Lower lobe of right lung (tissue), 2 donors: ENCODE measurements around the gene ZNF593OS. TPM values are rescaled to one million over a fixed set of nuclear protein-coding genes. Genes with fewer than 3 reads are reported as not detected.

Experiments
- ATAC-seq, 2 donors: fragments of 200-7000 bp; cut with Tn5 transposase; one replicate each; pipeline ENCODE4 v1.9.1; 2020 to 2022; ENCODE audit warnings: mild to moderate bottlenecking in 2 of 2, moderate library complexity in 2 of 2
- DNase-seq: peaks from one replicate; pipeline ENCODE4 v3.0.0-alpha.2; 2020
- H3K27ac ChIP-seq: fragments of 200-600 bp; one replicate; pipeline ENCODE4 v1.8.0; 2022
- H3K27me3 ChIP-seq: fragments of 200-600 bp; one replicate; pipeline ENCODE4 v1.8.0; 2022; ENCODE audit warnings: low read depth
- H3K36me3 ChIP-seq: fragments of 200-600 bp; one replicate; pipeline ENCODE4 v1.8.0; 2022; ENCODE audit warnings: mild to moderate bottlenecking
- H3K4me1 ChIP-seq: fragments of 200-600 bp; one replicate; pipeline ENCODE4 v1.8.0; 2022
- H3K4me3 ChIP-seq: fragments of 200-600 bp; one replicate; pipeline ENCODE4 v1.8.0; 2022; ENCODE audit warnings: mild to moderate bottlenecking
- H3K9me3 ChIP-seq: fragments of 200-600 bp; one replicate; pipeline ENCODE4 v1.8.0; 2022
- CTCF ChIP-seq: fragments of 200-600 bp; IDR thresholded peaks from one replicate; pipeline ENCODE4 v1.8.0; 2022; ENCODE audit warnings: antibody characterized with exemption, mild to moderate bottlenecking
- intact Hi-C: fragments of 100-400 bp; cut with DNase I; formaldehyde crosslinking; loops from one replicate; pipeline ENCODE4 v1.11.0; 2022
- total RNA-seq: library from RNA; stranded (reverse); fragmentation: NEBNext Ultra II Directional; extraction: Animal tissue kit (Norgen Biotek cat#: 25700); gene quantifications from one replicate; pipeline ENCODE4 v1.2.1, GENCODE V29; 2021
- donor health status: DM: no; HTN: yes; CAD: no; lungs with severe emphysema.

Gene ZNF593OS
- total RNA-seq, 1 donor from 2014 or later, result not detected

- peaks cover 42% of the 10 kb centered on the region for H3K27me3 ChIP-seq
- no peak for ATAC-seq
- peaks cover 28% of the 10 kb centered on the region for H3K4me1 ChIP-seq
- peak overlapping the region; percentile 41 for H3K27ac ChIP-seq
- no peaks in the 10 kb centered on the region for H3K36me3 ChIP-seq
- H3K4me3 ChIP-seq, result peak overlapping the region; percentile 62
- intact Hi-C loops, result no loop called here
- DNase-seq, result no peak
- TF ChIP-seq CTCF, result no peak
- no peaks in the 10 kb centered on the region for H3K9me3 ChIP-seq
Measured at GRCh38 chr1:26160527-26161414, 10.9 kb downstream of the ZNF593OS start.

- Histone ChIP-seq H3K4me3 (peak overlapping the region; percentile 62), H3K4me1 (peaks cover 39% of the 10 kb centered on the region), H3K9me3 (no peaks in the 10 kb centered on the region), H3K36me3 (no peaks in the 10 kb centered on the region), H3K27ac (peak overlapping the region; percentile 41), H3K27me3 (peaks cover 43% of the 10 kb centered on the region)
- ATAC-seq (no peak), DNase-seq (no peak)
- no peak for TF ChIP-seq CTCF
- intact Hi-C loops, result no loop called here
Measured at GRCh38 chr1:26159743-26160039, 11.9 kb downstream of the ZNF593OS start.

- Histone ChIP-seq H3K27ac (peak within 1 kb of the TSS; percentile 41), H3K4me3 (peak within 1 kb of the TSS; percentile 62), H3K4me1 (peaks cover 41% of the 10 kb centered on the region), H3K9me3 (no peaks in the 10 kb centered on the region), H3K36me3 (no peaks in the 10 kb centered on the region), H3K27me3 (peaks cover 43% of the 10 kb centered on the region)
- no peak for ATAC-seq
- no peak for TF ChIP-seq CTCF
- intact Hi-C loops, result no loop called here
- no peak for DNase-seq
Measured at GRCh38 chr1:26158908-26159742, 12.5 kb downstream of the ZNF593OS start, which contains the start of gene FAM110D. TSS of gene FAM110D (plus strand) at chr1:26159079. CDS start at chr1:26161292, 2,213 bp downstream.

GRCh38 chr1:26158271-26158907, 13.2 kb downstream of the ZNF593OS start:
- no peak for TF ChIP-seq CTCF
- Histone ChIP-seq H3K4me1 (peaks cover 37% of the 10 kb centered on the region), H3K4me3 (peak overlapping the region; percentile 62), H3K27ac (no peak overlapping the region), H3K27me3 (peaks cover 43% of the 10 kb centered on the region), H3K36me3 (no peaks in the 10 kb centered on the region), H3K9me3 (no peaks in the 10 kb centered on the region)
- intact Hi-C loops, result no loop called here
- ATAC-seq (no peak), DNase-seq (no peak)

- no peak for TF ChIP-seq CTCF
- ATAC-seq (no peak), DNase-seq (no peak)
- H3K36me3 ChIP-seq, result no peaks in the 10 kb centered on the region
- peaks cover 42% of the 10 kb centered on the region for H3K27me3 ChIP-seq
- H3K4me3 ChIP-seq, result peak overlapping the region; percentile 32
- peak overlapping the region; percentile 27 for H3K27ac ChIP-seq
- H3K9me3 ChIP-seq, result no peaks in the 10 kb centered on the region
- intact Hi-C loops, result no loop called here
- H3K4me1 ChIP-seq, result peaks cover 28% of the 10 kb centered on the region
Measured at GRCh38 chr1:26156285-26157038, 15.2 kb downstream of the ZNF593OS start.
